ENCODE data around the gene UMAD1. TPM values are rescaled to one million over a fixed set of nuclear protein-coding genes. Genes with fewer than 3 reads are reported as not detected.
"Not testable (repeated sequence)": the region's sequence is repeated elsewhere in the genome, so short reads cannot be mapped to it uniquely, and the experiment has no call there.

Gene UMAD1
- total and polyA plus RNA-seq, 2 donors from 2014 or later = 18.0 to 20.3 TPM

DNA sequence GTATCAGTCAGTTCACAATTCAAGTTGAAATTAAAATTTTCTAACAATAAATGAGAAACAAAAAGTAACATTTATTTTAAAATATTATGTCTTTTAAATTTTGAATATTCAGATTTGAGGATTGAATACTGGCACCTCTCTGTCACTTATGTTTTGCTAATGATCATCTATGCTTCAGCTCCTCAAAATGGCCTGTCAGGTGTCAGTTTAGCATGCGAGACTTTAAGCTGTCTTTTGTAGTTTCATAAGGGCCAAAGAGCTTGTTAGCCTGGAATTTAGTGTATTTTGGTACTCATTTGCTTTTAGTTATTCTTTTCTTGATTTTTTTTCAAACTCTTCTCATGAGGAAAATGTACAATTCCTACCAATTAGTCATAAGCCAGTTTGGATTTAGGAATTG, 179.9 kb downstream of the UMAD1 start:
- H3K4me3 ChIP-seq (ENCODE audit: low read length in 3 of 3) = no peak overlapping the region
- H3K36me3 ChIP-seq (ENCODE audit: control insufficient read depth in 2 of 3, insufficient read depth in 3 of 3, low read length in 3 of 3) = peaks cover 0 to 5% (median 0%) of the 10 kb centered on the region in 3 donors
- no peak overlapping the region for H3K9ac ChIP-seq (ENCODE audit: low read length in 3 of 3)
- H3K4me1 ChIP-seq (ENCODE audit: control insufficient read depth in 2 of 3, insufficient read depth in 2 of 3, low read depth in 1 of 3, low read length in 3 of 3) = no peaks in the 10 kb centered on the region
- TF ChIP-seq, protein P1, sequence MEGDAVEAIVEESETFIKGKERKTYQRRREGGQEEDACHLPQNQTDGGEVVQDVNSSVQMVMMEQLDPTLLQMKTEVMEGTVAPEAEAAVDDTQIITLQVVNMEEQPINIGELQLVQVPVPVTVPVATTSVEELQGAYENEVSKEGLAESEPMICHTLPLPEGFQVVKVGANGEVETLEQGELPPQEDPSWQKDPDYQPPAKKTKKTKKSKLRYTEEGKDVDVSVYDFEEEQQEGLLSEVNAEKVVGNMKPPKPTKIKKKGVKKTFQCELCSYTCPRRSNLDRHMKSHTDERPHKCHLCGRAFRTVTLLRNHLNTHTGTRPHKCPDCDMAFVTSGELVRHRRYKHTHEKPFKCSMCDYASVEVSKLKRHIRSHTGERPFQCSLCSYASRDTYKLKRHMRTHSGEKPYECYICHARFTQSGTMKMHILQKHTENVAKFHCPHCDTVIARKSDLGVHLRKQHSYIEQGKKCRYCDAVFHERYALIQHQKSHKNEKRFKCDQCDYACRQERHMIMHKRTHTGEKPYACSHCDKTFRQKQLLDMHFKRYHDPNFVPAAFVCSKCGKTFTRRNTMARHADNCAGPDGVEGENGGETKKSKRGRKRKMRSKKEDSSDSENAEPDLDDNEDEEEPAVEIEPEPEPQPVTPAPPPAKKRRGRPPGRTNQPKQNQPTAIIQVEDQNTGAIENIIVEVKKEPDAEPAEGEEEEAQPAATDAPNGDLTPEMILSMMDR (IDR thresholded peaks at IDR 0.05; ENCODE audit: borderline replicate concordance, extremely low read depth, insufficient read depth) = no peak
- intact Hi-C loops (cut with DNase I) = no loop called here
- no peak for DNase-seq
- no peaks in the 10 kb centered on the region for H3K9me3 ChIP-seq (ENCODE audit: control insufficient read depth in 2 of 3, insufficient read depth in 1 of 3, low read length in 3 of 3)
- FAIRE-seq = no peak
- H3K27ac ChIP-seq (ENCODE audit: low read depth in 2 of 2, low read length in 2 of 2) = no peak overlapping the region
- no peaks in the 10 kb centered on the region for H3K27me3 ChIP-seq (ENCODE audit: control insufficient read depth, insufficient read depth, low read length)

DNA sequence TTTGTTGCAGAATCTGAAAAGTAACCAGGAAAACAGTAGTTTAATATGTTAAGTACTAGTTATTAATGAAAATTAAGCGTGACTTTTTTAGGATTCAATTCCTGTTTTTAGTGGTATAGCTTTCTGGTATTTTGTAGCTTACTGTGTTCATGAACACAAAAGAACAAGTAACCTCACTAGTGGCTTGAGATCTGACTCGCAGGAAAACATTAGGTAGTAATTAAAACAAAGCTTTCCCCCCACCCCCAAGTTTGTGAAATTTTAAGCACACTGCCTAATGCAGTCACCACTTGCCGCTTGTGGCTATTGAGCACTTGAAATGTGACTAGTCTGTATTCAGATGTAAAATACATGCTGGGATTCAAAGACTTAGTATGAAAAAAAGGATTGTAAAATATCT, 180.4 kb downstream of the UMAD1 start:
- no peaks in the 10 kb centered on the region for H3K4me1 ChIP-seq (ENCODE audit: control insufficient read depth in 2 of 3, insufficient read depth in 2 of 3, low read depth in 1 of 3, low read length in 3 of 3)
- no peaks in the 10 kb centered on the region for H3K9me3 ChIP-seq (ENCODE audit: control insufficient read depth in 2 of 3, insufficient read depth in 1 of 3, low read length in 3 of 3)
- H3K4me3 ChIP-seq (ENCODE audit: low read length in 3 of 3) = no peak overlapping the region
- no peaks in the 10 kb centered on the region for H3K27me3 ChIP-seq (ENCODE audit: control insufficient read depth, insufficient read depth, low read length)
- intact Hi-C loops (cut with DNase I) = no loop called here
- no peak overlapping the region for H3K9ac ChIP-seq (ENCODE audit: low read length in 3 of 3)
- FAIRE-seq (no peak), DNase-seq (no peak)
- peaks cover 0 to 5% (median 0%) of the 10 kb centered on the region in 3 donors for H3K36me3 ChIP-seq (ENCODE audit: control insufficient read depth in 2 of 3, insufficient read depth in 3 of 3, low read length in 3 of 3)
- TF ChIP-seq, protein P1 (IDR thresholded peaks at IDR 0.05; ENCODE audit: borderline replicate concordance, extremely low read depth, insufficient read depth) = no peak
- no peak overlapping the region for H3K27ac ChIP-seq (ENCODE audit: low read depth in 2 of 2, low read length in 2 of 2)

DNA sequence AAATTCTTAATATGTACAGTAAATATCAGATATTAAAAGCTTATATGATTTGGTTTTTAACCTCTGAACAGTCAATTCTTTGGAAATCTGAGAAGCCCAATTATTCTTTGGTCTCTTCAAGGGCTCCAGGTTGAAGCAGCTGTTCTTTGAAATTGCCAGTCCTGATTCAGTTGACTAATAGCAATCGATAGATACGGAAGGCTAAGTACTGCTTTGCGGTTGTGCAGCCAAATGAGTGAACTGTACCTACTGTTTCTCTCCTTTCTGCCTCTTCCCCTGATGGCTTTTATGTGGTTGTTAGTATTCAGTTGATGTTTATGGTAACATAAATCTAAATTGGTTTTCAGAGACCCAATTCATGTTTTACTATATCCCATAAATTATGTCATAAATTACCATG, 181.0 kb downstream of the UMAD1 start:
- H3K36me3 ChIP-seq (ENCODE audit: control insufficient read depth in 2 of 3, insufficient read depth in 3 of 3, low read length in 3 of 3) = peaks cover 0 to 2% (median 0%) of the 10 kb centered on the region in 3 donors
- intact Hi-C loops (cut with DNase I) = no loop called here
- H3K4me3 ChIP-seq (ENCODE audit: low read length in 3 of 3) = no peak overlapping the region
- DNase-seq = no peak
- no peak overlapping the region for H3K27ac ChIP-seq (ENCODE audit: low read depth in 2 of 2, low read length in 2 of 2)
- no peaks in the 10 kb centered on the region for H3K27me3 ChIP-seq (ENCODE audit: control insufficient read depth, insufficient read depth, low read length)
- H3K9ac ChIP-seq (ENCODE audit: low read length in 3 of 3) = no peak overlapping the region
- TF ChIP-seq, protein P1 (IDR thresholded peaks at IDR 0.05; ENCODE audit: borderline replicate concordance, extremely low read depth, insufficient read depth) = no peak
- FAIRE-seq = no peak
- no peaks in the 10 kb centered on the region for H3K4me1 ChIP-seq (ENCODE audit: control insufficient read depth in 2 of 3, insufficient read depth in 2 of 3, low read depth in 1 of 3, low read length in 3 of 3)
- H3K9me3 ChIP-seq (ENCODE audit: control insufficient read depth in 2 of 3, insufficient read depth in 1 of 3, low read length in 3 of 3) = no peaks in the 10 kb centered on the region

DNA sequence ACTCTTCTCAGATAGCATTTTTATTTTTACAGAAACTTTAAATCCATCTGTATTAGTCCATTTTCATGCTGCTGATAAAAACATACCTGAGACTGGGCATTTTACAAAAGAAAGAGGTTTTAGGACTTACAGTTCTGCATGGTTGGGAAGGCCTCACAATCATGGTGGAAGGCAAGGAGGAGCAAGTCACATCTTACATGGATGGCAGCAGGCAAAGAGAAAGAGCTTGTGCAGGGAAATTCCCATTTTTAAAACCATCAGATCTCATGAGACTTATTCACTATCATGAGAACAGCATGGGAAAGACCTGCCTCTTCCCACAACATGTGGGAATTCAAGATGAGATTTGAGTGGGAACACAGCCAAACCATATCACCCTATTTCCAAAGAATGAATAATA, 184.7 kb downstream of the UMAD1 start:
- H3K27me3 ChIP-seq (ENCODE audit: control insufficient read depth, insufficient read depth, low read length); H3K9ac ChIP-seq (ENCODE audit: low read length in 3 of 3); DNase-seq; H3K36me3 ChIP-seq (ENCODE audit: control insufficient read depth in 2 of 3, insufficient read depth in 3 of 3, low read length in 3 of 3); intact Hi-C loops (cut with DNase I); H3K27ac ChIP-seq (ENCODE audit: low read depth in 2 of 2, low read length in 2 of 2); H3K4me1 ChIP-seq (ENCODE audit: control insufficient read depth in 2 of 3, insufficient read depth in 2 of 3, low read depth in 1 of 3, low read length in 3 of 3); H3K9me3 ChIP-seq (ENCODE audit: control insufficient read depth in 2 of 3, insufficient read depth in 1 of 3, low read length in 3 of 3); FAIRE-seq; H3K4me3 ChIP-seq (ENCODE audit: low read length in 3 of 3): not testable (repeated sequence)
